Stimulated activated CD4-positive, alpha-beta T cell treated with anti-CD3 and anti-CD28 coated beads, TNF-alpha, amount 100 ng/mL, for 4 hours (primary cell): Measurements from ENCODE around the gene NSUN4.
"Not testable (repeated sequence)": the region's sequence is repeated elsewhere in the genome, so short reads cannot be mapped to it uniquely, and the experiment has no call there.

Experiments used
- DNase-seq, 3 experiments: peaks; one replicate each; pipeline ENCODE4 v3.0.0-alpha.2; 2020; ENCODE audit warnings: low read depth in 3 of 3

Gene NSUN4

DNA sequence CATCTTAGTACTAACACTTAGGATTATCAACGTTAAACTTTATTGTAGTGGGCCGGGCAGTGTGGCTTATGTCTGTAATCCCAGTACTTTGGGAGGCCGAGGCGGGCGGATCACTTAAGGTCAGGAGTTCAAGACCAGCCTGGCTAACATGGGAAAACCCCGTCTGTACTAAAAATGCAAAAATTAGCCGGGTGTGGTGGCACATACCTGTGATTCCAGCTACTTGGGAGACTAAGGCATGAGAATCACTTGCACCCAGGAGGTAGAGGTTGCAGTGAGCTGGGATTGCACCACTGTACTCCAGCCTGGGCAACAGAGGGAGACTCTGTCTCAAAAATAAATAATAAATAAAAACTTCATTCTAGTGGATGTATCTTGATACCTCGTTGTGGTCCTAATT is 25.2 kb downstream of the NSUN4 start:
- DNase-seq: not testable (repeated sequence)

DNA sequence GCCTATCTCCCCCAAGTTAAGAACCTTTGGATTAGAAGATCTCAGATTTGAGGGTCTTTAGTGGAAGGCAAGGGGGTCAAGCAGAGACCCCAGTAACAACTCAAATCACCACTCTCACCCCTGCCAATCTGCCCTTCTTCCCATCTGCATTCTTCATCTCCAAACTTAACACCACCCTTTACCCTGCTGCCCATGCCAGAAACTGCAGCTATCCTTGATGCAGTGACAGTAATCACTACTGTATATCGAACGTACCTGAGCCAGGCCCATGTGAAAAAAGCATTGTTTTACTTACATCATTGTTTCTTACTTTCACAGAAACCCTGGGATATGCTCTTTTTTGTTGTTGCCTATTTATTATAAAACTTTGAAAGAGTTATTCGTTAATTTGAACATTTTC is 26.5 kb downstream of the NSUN4 start:
- DNase-seq: no peak

DNA sequence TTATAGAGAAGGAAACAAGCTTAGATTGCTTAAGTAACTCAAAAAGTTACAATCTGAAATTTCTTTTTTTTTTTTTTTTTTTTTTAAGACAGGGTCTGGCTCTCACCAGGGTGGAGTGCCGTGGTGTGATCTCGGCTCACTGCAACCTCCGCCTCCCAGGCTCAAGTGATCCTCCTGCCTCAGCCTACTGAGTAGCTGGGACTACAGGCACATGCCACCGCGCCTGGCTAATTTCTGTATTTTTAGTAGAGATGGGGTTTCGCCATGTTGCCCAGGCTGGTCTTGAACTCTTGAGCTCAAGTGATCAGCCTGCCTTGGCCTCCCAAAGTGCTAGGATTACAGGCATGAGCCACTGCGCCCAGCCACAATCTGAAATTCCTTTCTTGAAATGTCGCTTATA is 27.1 kb downstream of the NSUN4 start:
- not testable (repeated sequence) for DNase-seq

GRCh38 chr1:46368791-46369190 is 28.2 kb downstream of the NSUN4 start:
- DNase-seq: no peak

DNA sequence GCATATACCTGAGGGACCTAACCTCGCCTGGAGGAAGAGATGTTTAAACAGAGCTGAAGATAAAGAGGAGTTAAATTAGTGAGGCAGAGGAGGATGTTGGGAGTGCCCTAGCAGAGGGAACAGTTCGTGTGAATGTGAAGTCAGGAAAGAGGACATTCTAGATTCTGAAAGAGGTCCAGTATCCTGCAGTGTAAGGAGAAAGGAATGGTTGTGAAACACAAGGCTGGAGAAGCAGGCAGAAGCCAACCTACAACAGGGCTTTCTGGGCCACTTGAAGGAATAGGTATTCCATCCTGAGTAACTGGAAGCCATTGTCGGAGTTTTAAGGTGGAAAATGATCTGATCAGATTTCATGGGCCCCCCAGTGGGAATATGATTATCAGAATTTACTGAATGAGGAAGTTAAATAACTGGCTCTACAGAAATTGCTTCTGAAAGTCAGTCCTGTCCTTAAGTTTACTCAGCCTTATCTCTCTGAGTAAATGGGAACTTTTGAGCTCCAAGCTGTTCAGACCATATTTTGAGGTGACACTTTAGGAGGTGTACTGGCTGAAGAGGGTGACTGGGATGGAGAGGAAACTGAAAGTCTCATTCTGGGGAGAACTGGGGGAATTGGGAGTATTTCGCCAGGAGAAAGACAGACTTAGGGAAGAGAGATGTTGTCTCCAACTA is 29.1 kb downstream of the NSUN4 start:
- DNase-seq: no peak

DNA sequence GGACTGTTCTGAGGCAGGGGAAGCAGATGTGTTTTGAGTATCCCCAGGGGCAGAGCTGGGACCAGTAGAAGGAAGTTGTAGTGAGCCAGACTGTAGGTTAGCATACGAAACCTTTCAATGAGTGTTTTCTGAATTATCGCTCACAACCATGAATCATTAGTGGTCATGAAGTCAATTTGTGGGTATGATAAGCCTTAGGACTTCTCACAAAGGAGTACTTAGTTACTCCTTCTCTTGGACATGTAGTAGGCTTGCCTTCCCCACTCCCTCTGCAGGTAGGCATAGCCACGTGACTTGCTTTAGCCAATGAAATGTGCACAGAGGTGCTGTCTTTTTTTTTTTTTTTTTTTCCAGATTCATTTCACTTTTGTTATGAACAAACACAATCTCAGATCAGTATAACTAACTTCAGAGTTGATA is 29.6 kb downstream of the NSUN4 start:
- no peak for DNase-seq

DNA sequence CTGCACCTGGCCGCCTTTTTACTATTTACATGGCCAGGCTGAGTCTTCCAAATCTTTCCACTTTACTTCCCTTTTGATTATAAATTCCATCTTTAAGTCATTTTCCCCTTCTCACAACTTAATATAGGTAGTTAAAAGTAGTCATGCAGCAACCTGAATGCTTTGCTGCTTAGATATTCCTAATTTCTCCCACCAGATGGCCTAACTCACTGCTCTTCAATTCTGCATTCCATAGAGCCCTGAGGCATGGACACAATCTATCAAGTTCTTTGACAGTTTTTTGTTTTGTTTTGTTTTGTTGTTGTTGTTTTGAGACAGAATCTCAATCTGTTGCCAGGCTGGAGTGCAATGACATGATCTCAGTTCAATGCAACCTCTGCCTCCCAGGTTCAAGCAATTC is 31.8 kb downstream of the NSUN4 start:
- DNase-seq: no peak

DNA sequence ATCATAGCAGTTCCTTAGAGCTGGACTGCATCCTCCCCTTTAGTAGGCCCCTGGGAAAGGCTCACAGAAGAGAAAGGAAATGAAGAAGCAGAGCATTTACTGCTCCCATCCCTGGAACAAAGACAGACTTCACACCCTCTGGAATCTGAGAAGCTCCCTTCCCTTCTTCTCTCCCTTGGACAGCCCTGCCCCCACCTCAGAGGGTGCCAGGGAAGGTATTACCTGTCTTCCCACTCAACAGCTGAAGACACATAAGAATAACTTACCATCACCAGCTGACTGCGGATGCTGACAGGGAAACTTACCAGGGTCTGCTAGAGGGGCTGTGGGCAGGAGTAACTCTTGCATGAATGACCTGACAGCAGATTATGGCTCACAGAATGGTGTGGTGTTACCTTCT is 39.4 kb downstream of the NSUN4 start:
- DNase-seq: no peak

DNA sequence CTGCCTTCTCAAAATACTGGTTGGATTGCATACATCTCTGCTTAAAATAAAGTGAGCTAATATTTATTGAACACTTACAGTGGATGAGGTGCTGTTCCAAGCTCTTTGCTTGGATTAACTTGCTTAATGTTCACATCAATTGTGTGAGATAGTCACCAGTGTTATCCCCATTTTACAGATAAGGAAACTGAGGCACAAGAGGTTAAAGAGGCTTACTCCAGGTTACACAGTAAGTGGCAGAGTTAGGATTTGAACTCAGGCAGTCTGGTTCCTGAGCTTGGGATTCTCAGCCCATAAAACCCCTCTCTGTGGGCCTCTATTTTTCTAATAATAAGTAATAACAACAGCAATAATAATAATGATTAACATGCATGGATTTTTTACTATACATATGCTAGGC is 39.9 kb downstream of the NSUN4 start:
- no peak for DNase-seq

DNA sequence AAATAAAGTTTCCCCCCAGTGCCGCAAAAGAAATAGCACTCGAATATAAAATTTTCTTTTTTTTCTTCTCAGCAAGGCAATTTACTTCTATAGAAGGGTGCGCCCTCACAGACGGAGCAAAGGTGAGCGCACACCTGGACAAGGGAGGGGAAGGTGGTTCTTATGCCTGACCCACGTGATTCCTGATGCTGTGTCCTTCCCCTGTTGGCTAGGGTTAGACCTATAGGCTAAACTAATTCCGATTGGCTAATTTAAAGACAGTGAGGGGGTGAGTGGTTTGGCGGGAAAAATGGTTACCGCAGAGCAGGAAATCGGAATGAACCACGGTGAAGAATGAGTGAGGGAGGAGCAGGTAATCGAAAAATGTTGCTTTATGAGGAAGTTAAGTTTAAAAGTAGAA is 52.9 kb downstream of the NSUN4 start:
- DNase-seq: no peak

DNA sequence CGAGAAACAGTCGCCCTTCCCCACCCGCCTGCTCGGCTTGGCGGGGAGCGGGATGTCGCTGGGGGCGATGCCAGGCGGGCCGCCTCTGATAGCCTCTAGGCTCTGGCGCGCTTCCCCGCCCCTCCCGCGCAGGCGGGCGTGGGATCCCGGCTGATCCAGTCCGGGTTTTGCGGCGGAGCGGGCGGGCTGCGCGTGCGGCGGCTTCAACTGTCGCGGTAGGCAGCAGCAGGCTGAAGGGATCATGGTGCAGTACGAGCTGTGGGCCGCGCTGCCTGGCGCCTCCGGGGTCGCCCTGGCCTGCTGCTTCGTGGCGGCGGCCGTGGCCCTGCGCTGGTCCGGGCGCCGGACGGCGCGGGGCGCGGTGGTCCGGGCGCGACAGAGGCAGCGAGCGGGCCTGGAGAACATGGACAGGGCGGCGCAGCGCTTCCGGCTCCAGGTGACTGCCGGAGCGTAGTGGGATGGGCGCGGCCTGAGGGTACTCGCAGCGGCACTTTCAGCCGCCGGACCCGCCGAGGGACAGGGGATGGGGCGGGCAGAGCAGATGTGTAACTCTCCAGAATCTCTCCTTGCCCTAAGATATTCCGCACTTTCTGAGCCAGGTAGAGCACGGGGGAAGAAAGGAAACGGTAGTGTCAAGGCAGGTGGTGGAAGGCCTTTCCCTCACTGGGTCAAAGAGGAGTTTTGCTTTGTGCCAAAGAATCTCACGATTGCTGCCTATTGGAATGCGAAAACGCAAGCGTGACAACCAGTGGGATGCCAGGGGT is 53.7 kb downstream of the NSUN4 start, which contains the start of gene FAAH:
FAAH (plus strand) TSS at position 210 of the 764 bp plus-strand sequence; CDS start at position 242, 32 bp downstream.
- DNase-seq: no peak

DNA sequence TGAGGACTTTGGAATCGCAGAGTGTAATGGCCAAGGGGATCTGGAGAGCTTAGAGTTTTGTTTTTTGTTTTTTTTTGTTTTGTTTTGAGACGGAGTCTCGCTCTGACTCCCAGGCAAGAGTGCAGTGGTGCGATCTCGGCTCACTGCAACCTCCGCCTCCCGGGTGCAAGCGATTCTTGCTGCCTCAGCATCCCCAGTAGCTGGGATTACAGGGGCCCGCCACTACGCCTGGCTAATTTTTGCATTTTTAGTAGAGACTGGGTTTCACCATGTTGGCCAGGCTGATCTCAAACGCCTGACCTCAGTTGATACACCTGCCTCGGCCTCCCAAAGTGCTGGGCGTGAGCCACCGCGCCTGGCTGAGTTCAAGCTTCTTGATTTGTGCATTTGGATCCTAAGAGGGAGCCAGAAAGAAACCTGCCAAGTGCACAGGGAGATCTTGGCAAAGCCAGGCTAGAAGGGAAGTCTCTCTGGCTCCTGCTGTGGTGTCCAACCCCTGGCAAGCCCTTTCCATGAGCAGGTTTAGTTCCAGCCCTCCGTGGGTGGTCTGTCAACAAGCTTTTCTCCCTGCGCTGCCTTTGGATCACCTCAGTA is 54.4 kb downstream of the NSUN4 start:
- no peak for DNase-seq

DNA sequence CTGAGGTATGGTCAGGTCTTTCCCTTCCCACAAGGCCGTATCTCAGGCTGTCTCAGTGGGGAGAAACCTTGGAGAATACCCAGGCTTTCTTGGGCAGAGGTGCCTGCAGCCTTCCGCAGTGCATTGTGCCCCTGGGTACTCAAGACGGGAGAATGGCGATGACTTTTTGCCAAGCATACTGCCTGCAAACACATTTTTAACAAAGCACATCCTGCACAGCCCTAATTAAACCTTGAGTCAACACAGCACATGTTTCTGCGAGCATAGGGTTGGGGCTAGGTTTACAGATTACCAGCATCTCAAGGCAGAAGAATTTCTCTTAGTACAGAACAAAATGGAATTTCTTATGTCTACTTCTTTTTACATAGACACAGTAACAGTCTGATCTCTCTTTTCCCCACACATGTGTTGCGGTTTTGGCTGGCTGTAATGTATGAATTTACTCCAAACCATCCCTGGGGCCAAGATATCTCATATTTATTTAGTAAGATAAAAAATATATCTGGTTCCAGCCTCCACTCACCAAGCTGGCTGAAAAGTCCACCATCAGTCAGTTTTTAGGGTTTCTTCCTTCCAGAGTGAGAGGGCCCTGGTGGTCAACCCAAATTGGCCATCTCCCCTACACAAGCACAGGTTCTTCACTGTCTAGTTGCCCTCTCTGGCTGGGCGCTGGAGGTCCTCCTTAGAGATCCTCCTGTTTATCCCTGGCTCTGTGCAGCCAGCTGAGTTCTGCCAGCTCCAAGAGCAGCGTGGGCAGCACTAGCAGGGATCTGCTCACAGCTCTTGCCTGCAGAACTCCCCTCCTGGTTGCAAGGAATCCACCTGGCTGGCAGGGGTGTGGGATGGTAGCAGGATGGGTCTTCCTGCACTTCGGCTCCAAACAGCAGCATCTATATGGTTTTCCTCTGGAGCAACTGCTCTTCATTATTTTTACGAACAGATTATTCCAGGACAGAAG is 56.1 kb downstream of the NSUN4 start:
- DNase-seq: no peak

- DNase-seq: no peak
Measured at GRCh38 chr1:46399307-46399706, 58.7 kb downstream of the NSUN4 start.

DNA sequence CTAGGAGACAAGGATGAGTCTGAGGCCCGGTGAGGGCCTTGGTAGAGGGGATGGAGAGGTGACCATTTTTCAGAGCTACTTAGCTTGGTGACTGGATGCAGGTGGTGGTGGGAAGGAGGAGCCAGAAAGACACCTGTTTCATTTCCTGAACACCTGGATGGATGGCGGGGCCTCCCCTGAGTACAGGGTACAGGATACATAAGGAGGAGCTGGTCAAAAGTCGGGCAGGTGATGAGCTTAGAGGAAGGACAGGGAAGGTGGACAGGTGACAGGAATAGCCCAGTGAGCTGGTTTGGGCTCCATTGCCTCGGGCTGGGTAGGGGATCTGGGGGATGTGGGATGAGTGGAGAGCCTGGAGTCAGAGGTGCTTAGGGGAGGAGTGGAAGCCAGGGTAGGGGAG is 59.8 kb downstream of the NSUN4 start:
- DNase-seq: no peak

- DNase-seq: no peak
Measured at GRCh38 chr1:46401154-46401913, 60.7 kb downstream of the NSUN4 start.

- no peak for DNase-seq
Measured at GRCh38 chr1:46401964-46402626, 61.5 kb downstream of the NSUN4 start.

DNA sequence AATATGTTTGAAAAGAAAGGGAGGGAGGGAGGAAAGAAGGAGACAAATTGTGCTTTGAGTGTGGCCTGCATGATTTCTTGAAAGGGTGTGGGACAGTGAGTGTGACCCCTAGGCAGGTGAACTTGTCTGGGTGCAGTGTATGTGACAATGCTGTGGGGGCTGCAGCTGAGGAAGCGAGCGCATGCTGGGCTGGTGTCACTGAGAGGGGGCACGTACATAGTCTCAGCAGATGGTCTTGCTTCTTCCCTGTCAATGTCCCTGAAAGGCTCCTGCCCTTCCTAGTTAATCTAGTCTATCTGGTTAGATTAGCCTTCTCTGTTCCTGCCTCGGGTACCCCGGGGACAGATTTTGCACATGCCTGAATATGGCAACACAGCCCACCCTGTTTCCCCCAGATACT is 63.3 kb downstream of the NSUN4 start:
- no peak for DNase-seq

DNA sequence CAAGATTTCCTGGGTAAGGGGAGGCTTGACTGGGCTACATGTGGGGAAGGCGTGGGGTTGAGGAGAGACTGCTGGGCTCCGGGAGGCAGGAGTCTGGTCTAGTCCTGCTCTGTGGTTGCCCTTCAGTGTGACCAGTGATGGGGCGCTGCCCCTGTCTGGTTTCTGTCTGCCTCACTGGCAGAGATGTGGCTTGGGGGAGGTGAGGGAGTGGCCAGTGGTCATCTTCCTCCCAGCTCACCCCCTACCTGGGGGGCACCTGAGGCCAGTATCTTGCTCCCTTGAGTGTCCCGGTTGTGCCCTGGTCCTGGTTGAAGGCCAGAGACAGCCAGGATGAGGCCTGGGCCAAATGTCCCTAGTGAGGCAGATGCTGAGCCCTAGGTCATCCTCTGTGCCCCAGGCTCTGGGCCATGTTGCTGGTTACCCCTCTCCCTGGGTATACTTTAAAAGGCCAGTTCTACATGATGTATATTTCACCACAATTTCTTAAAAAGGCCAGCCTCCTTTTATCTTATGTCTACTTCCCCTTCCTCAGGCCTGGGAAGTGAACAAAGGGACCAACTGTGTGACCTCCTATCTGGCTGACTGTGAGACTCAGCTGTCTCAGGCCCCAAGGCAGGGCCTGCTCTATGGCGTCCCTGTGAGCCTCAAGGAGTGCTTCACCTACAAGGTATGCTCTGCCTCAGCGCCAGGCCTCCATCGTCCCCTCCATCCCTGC is 64.0 kb downstream of the NSUN4 start:
- no peak for DNase-seq

GRCh38 chr1:46405197-46405555 is 64.6 kb downstream of the NSUN4 start:
- DNase-seq: no peak
